ENCODE measurements around the gene USP17L13. TPM values are rescaled to one million over a fixed set of nuclear protein-coding genes. Genes with fewer than 3 reads are reported as not detected.

USP17L13 gene
- total and polyA plus RNA-seq, 2 donors from 2014 or later: not detected

Other genes starting within 250 kb of the USP17L13 start
- gene FAM90A26, start 54.5 kb upstream of the USP17L13 start, total RNA-seq: not detected
- gene FAM90A26, start 54.5 kb upstream of the USP17L13 start, polyA plus RNA-seq (ENCODE audit: insufficient read depth, low read depth, low replicate concordance): not detected
- not detected for gene USP17L10, start 14.2 kb upstream of the USP17L13 start, total RNA-seq
- gene USP17L10, start 14.2 kb upstream of the USP17L13 start, polyA plus RNA-seq (ENCODE audit: insufficient read depth, low read depth, low replicate concordance): not detected
- gene USP17L11, start 9.5 kb upstream of the USP17L13 start, total RNA-seq: not detected
- not detected for gene USP17L11, start 9.5 kb upstream of the USP17L13 start, polyA plus RNA-seq (ENCODE audit: insufficient read depth, low read depth, low replicate concordance)
- not detected for gene USP17L12, start 4.7 kb upstream of the USP17L13 start, total RNA-seq
- gene USP17L12, start 4.7 kb upstream of the USP17L13 start, polyA plus RNA-seq (ENCODE audit: insufficient read depth, low read depth, low replicate concordance): not detected
- not detected for gene USP17L15, start 9.5 kb downstream of the USP17L13 start, total RNA-seq
- gene USP17L15, start 9.5 kb downstream of the USP17L13 start, polyA plus RNA-seq (ENCODE audit: insufficient read depth, low read depth, low replicate concordance): not detected
- 0.41 TPM for gene USP17L17, start 19.0 kb downstream of the USP17L13 start, total RNA-seq
- gene USP17L17, start 19.0 kb downstream of the USP17L13 start, polyA plus RNA-seq (ENCODE audit: insufficient read depth, low read depth, low replicate concordance): not detected
- gene USP17L18, start 23.7 kb downstream of the USP17L13 start, total RNA-seq: not detected
- not detected for gene USP17L18, start 23.7 kb downstream of the USP17L13 start, polyA plus RNA-seq (ENCODE audit: insufficient read depth, low read depth, low replicate concordance)
- gene USP17L19, start 28.5 kb downstream of the USP17L13 start, total RNA-seq: not detected
- not detected for gene USP17L19, start 28.5 kb downstream of the USP17L13 start, polyA plus RNA-seq (ENCODE audit: insufficient read depth, low read depth, low replicate concordance)
- not detected for gene USP17L20, start 33.2 kb downstream of the USP17L13 start, total RNA-seq
- not detected for gene USP17L20, start 33.2 kb downstream of the USP17L13 start, polyA plus RNA-seq (ENCODE audit: insufficient read depth, low read depth, low replicate concordance)
- gene USP17L21, start 38.0 kb downstream of the USP17L13 start, total RNA-seq: not detected
- gene USP17L21, start 38.0 kb downstream of the USP17L13 start, polyA plus RNA-seq (ENCODE audit: insufficient read depth, low read depth, low replicate concordance): not detected
- gene USP17L22, start 42.7 kb downstream of the USP17L13 start, total RNA-seq: not detected
- not detected for gene USP17L22, start 42.7 kb downstream of the USP17L13 start, polyA plus RNA-seq (ENCODE audit: insufficient read depth, low read depth, low replicate concordance)
- not detected for gene USP17L24, start 100.3 kb downstream of the USP17L13 start, total RNA-seq
- not detected for gene USP17L24, start 100.3 kb downstream of the USP17L13 start, polyA plus RNA-seq (ENCODE audit: insufficient read depth, low read depth, low replicate concordance)
- gene USP17L25, start 105.0 kb downstream of the USP17L13 start, total RNA-seq: not detected
- not detected for gene USP17L25, start 105.0 kb downstream of the USP17L13 start, polyA plus RNA-seq (ENCODE audit: insufficient read depth, low read depth, low replicate concordance)
- gene USP17L26, start 109.8 kb downstream of the USP17L13 start, total RNA-seq: not detected
- gene USP17L26, start 109.8 kb downstream of the USP17L13 start, polyA plus RNA-seq (ENCODE audit: insufficient read depth, low read depth, low replicate concordance): not detected
- not detected for gene USP17L5, start 114.5 kb downstream of the USP17L13 start, total RNA-seq
- not detected for gene USP17L5, start 114.5 kb downstream of the USP17L13 start, polyA plus RNA-seq (ENCODE audit: insufficient read depth, low read depth, low replicate concordance)
- gene USP17L27, start 119.3 kb downstream of the USP17L13 start, total RNA-seq: not detected
- not detected for gene USP17L27, start 119.3 kb downstream of the USP17L13 start, polyA plus RNA-seq (ENCODE audit: insufficient read depth, low read depth, low replicate concordance)
- gene USP17L28, start 124.0 kb downstream of the USP17L13 start, total RNA-seq: not detected
- gene USP17L28, start 124.0 kb downstream of the USP17L13 start, polyA plus RNA-seq (ENCODE audit: insufficient read depth, low read depth, low replicate concordance): not detected
- gene USP17L29, start 128.7 kb downstream of the USP17L13 start, total RNA-seq: not detected
- gene USP17L29, start 128.7 kb downstream of the USP17L13 start, polyA plus RNA-seq (ENCODE audit: insufficient read depth, low read depth, low replicate concordance): not detected
- not detected for gene USP17L30, start 138.2 kb downstream of the USP17L13 start, total RNA-seq
- not detected for gene USP17L30, start 138.2 kb downstream of the USP17L13 start, polyA plus RNA-seq (ENCODE audit: insufficient read depth, low read depth, low replicate concordance)
- not detected for gene DEFB131A, start 219.5 kb downstream of the USP17L13 start, total RNA-seq
- not detected for gene DEFB131A, start 219.5 kb downstream of the USP17L13 start, polyA plus RNA-seq (ENCODE audit: insufficient read depth, low read depth, low replicate concordance)